ENCODE results near the gene GNAS. TPM values are rescaled to one million over a fixed set of nuclear protein-coding genes. Genes with fewer than 3 reads are reported as not detected.
A peak's percentile ranks its signal among the peaks of the same experiment; 100 is the strongest.

GNAS gene
- total and polyA plus RNA-seq, 9 of the 15 experiments (the other 6 are each of a cell fraction or from before 2014, with no cell fraction given) = 128 to 648 (median 266) TPM

- no peak for DNase-seq (ENCODE audit: extremely low read depth in 1 of 4, low spot score in 3 of 4)
- no peaks in the 10 kb centered on the region for H3K36me3 ChIP-seq (ENCODE audit: control insufficient read depth, insufficient read depth, low read length)
- ChIA-PET CTCF (ENCODE audit: low intra/inter-chr PET ratio) (interaction anchor here (0.6 kb wide), 1 partner anchor 344 kb away, joined by 3 read pairs; no protein-coding TSS in a partner anchor), POLR2A (interaction anchor here (0.7 to 1.5 kb wide), 2 partner anchors 13 to 465 kb away, joined by 3 to 4 read pairs; no protein-coding TSS in a partner anchor)
- 49% methylated on average over 10 of the region's 35 CpGs for WGBS (ENCODE audit: insufficient coverage, low coverage, missing lambda C conversion rate)
- peak overlapping the region; percentile 41; the same call in 1 of the 3 replicates for H3K27ac ChIP-seq (ENCODE audit: extremely low read depth, low read depth, low read length)
- H3K4me3 ChIP-seq = peak overlapping the region; percentile 92
- no TSS peak for BruUV-seq (replicated peaks)
- H3K9ac ChIP-seq (ENCODE audit: insufficient read depth in 1 of 2, low read depth in 2 of 2, low read length in 2 of 2) = peak overlapping the region; percentile 34 to 90
- in situ Hi-C loops (cut with MboI) = no loop called here
- H3K9me1 ChIP-seq (ENCODE audit: control insufficient read depth, insufficient read depth, low read length) = no peaks in the 10 kb centered on the region
- H3K4me2 ChIP-seq (ENCODE audit: insufficient read depth, low read length) = peak overlapping the region; percentile 63; the same call in 1 of the 2 replicates
- peaks cover 34% of the 10 kb centered on the region for H3K79me2 ChIP-seq (ENCODE audit: control insufficient read depth, insufficient read depth, low read length)
- FAIRE-seq = no peak
- TF ChIP-seq MGA (IDR thresholded peaks at IDR 0.05) (no peak), RBFOX2 (IDR thresholded peaks at IDR 0.05; ENCODE audit: low read depth, low read length) (peak; percentile 60), HMGN3 (IDR thresholded peaks at IDR 0.05; ENCODE audit: borderline replicate concordance, extremely low read depth, insufficient read length, low read depth, low read length) (peak; percentile 44), POLR2G (IDR thresholded peaks at IDR 0.05; ENCODE audit: low read depth, low read length) (peak; percentile 81), RBM22 (IDR thresholded peaks at IDR 0.05; ENCODE audit: low read depth, low read length, poor library complexity, severe bottlenecking) (peak; percentile 1)
- intact Hi-C loops (cut with micrococcal nuclease) = no loop called here
- ATAC-seq = no peak
- H2AFZ ChIP-seq (ENCODE audit: low read depth, low read length) = no peak overlapping the region
- H3K9me3 ChIP-seq (replicated peaks; ENCODE audit: control insufficient read depth, insufficient read depth, low read depth, low read length) = no peaks in the 10 kb centered on the region
- H3K27me3 ChIP-seq (ENCODE audit: control insufficient read depth in 2 of 2, insufficient read depth in 2 of 2, low read length in 2 of 2) = no peaks in the 10 kb centered on the region
- H4K20me1 ChIP-seq (replicated peaks; ENCODE audit: control insufficient read depth, insufficient read depth, low read length) = no peaks in the 10 kb centered on the region; the same call in 1 of the 2 replicates
- H3K4me1 ChIP-seq (replicated peaks in 1 of 2; ENCODE audit: control insufficient read depth in 2 of 2, insufficient read depth in 2 of 2, low read length in 2 of 2) = peaks cover 8 to 20% of the 10 kb centered on the region in 2 experiments; a peak in 4 of 5 replicates
These were observed 36.8 kb downstream of the GNAS start for GRCh38 chr20:58889334-58889760.
